A673 (cell line): ENCODE data around the gene SACM1L. TPM values are rescaled to one million over a fixed set of nuclear protein-coding genes. Genes with fewer than 3 reads are reported as not detected.

Source experiments
- BruUV-seq: library from RNA; stranded (reverse); fragments of 400-500 nt; replicated peaks from 2 replicates; lab custom pipeline; 2021; lab: Mats Ljungman, UMichigan
- CTCF ChIA-PET: fragments of 300-600 bp; sonication (Branson Sonifier 250); formaldehyde crosslinking; loops from one replicate; lab custom pipeline; 2022; ENCODE audit warnings: antibody characterized with exemption; lab: Charles Lee
- POLR2A ChIA-PET: fragments of 300-600 bp; sonication (Branson Sonifier 250); formaldehyde crosslinking; loops from one replicate; lab custom pipeline; 2022; ENCODE audit warnings: antibody characterized with exemption; ENCODE audit not compliant: low non-redundant PET; lab: Charles Lee
- DNase-seq: peaks from one replicate; pipeline ENCODE4 v3.0.0-alpha.2; 2015; ENCODE audit warnings: low spot score
- H3K27ac ChIP-seq: fragments of 200-600 bp; sonication (generic); 2 replicates; pipeline ENCODE4 v1.5.1; 2016; ENCODE audit warnings: mixed run types, low read depth, mild to moderate bottlenecking, mixed read lengths, antibody characterized with exemption, low read length; ENCODE audit not compliant: poor library complexity, severe bottlenecking
- H3K27me3 ChIP-seq: fragments of 200-600 bp; sonication (generic); replicated peaks from 2 replicates; pipeline ENCODE4 v1.6.1; 2017; ENCODE audit warnings: mixed run types, low read depth, mild to moderate bottlenecking, mixed read lengths, antibody characterized with exemption, low read length; ENCODE audit not compliant: insufficient read depth, poor library complexity
- H3K36me3 ChIP-seq: fragments of 200-600 bp; sonication (generic); 2 replicates; pipeline ENCODE4 v1.6.1; 2016; ENCODE audit warnings: mixed run types, mild to moderate bottlenecking, mixed read lengths, antibody characterized with exemption, low read length; ENCODE audit not compliant: insufficient read depth, poor library complexity, severe bottlenecking
- H3K4me1 ChIP-seq: fragments of 200-600 bp; sonication (generic); 2 replicates; pipeline ENCODE4 v1.6.1; 2017; ENCODE audit warnings: mixed run types, mild to moderate bottlenecking, mixed read lengths, antibody characterized with exemption, low read length; ENCODE audit not compliant: insufficient read depth, poor library complexity, severe bottlenecking
- H3K4me3 ChIP-seq: fragments of 200-600 bp; sonication (generic); 2 replicates; pipeline ENCODE4 v1.5.1; 2016; ENCODE audit warnings: low read depth, mixed run types, mild to moderate bottlenecking, mixed read lengths, low read length; ENCODE audit not compliant: poor library complexity, severe bottlenecking
- H3K9me3 ChIP-seq: fragments of 200-600 bp; sonication (generic); 2 replicates; pipeline ENCODE4 v1.6.1; 2016; ENCODE audit warnings: mixed run types, low read depth, mild to moderate bottlenecking, mixed read lengths, antibody characterized with exemption, low read length; ENCODE audit not compliant: poor library complexity, severe bottlenecking
- CTCF ChIP-seq: fragments of 300-800, 200-600 bp; sonication (generic); conservative IDR thresholded peaks from 2 replicates; pipeline ENCODE4 v1.5.1; 2017; ENCODE audit warnings: low read depth, mild to moderate bottlenecking, antibody characterized with exemption, low read length, moderate library complexity, mixed read lengths
- EZH2 ChIP-seq: fragments of 200-600 bp; sonication (generic); IDR thresholded peaks from 2 replicates; pipeline ENCODE4 v1.6.1; 2017; ENCODE audit warnings: borderline replicate concordance, low read depth, mild to moderate bottlenecking, mixed read lengths, antibody characterized with exemption, low read length; ENCODE audit not compliant: poor library complexity, severe bottlenecking
- intact Hi-C: fragments of 100-400 bp; cut with micrococcal nuclease; formaldehyde crosslinking; loops from one replicate; pipeline ENCODE4 v1.10.0; 2022; ENCODE audit not compliant: unreplicated experiment
- total RNA-seq: library from RNA; stranded (reverse); gene quantifications from 2 replicates; pipeline ENCODE4 v1.2.3, GENCODE V29; 2021

Gene SACM1L
- total RNA-seq, 1 experiment from 2014 or later = 32.8 TPM

DNA sequence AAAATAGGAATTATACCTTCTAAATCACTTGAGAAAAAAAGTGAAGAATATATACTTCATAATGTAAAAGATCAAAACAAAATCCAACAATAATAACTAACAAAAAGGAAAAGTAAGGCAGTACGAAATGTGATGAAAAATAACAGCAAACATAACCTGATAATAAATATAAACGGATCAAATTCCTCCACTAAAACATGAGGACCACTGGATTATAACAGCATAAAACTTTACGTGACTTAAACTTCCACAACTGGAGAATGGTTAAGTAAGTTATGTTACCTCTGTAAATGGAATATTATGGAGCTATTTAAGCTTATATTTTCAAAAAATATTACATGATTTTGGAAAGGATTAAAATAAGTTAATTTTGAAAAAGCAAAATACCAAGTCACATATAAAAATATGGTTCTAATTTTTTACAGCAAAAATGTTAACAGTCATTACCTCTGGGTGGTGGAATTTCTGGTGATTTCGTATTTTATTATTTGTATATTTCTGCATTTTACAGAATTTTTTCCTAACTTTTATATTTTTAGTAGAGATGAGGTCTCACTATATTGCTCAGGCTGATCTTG lies 100.1 kb downstream of the SACM1L start:
- ChIA-PET POLR2A (no interaction called here), CTCF (no interaction called here)
- intact Hi-C loops = no loop called here
- no peaks in the 10 kb centered on the region for H3K4me1 ChIP-seq
- H3K36me3 ChIP-seq = no peaks in the 10 kb centered on the region
- DNase-seq = no peak
- H3K27me3 ChIP-seq = no peaks in the 10 kb centered on the region
- no TSS peak for BruUV-seq
- no peaks in the 10 kb centered on the region for H3K9me3 ChIP-seq
- no peak for TF ChIP-seq CTCF
- no peak for TF ChIP-seq EZH2
- no peak overlapping the region for H3K4me3 ChIP-seq
- H3K27ac ChIP-seq = no peak overlapping the region

DNA sequence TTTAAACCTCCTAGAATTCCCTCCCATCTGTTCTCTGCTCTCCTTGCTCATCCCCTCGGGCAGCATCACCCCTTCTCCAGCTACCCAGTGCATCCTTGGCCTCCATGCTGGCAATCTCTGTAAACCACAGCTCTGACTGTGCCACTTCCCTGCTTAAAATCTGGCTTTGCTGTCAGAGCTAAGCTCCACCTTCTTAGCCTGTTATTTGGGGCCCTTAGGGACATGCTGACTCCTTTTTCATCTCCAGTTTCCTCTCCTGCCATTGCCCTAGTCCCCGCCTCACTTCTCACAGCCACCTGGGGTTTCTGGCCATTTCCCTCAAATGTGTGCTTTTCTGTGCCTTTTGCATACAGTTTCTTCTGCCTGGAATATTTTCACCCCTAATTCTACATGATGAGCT lies 101.4 kb downstream of the SACM1L start:
- DNase-seq = no peak
- H3K27me3 ChIP-seq = peaks cover 13% of the 10 kb centered on the region
- CTCF ChIA-PET = no interaction called here
- no peak overlapping the region for H3K4me3 ChIP-seq
- no peak overlapping the region for H3K27ac ChIP-seq
- H3K36me3 ChIP-seq = no peaks in the 10 kb centered on the region
- BruUV-seq = no TSS peak
- TF ChIP-seq EZH2 = no peak
- TF ChIP-seq CTCF = no peak
- POLR2A ChIA-PET = no interaction called here
- H3K9me3 ChIP-seq = no peaks in the 10 kb centered on the region
- intact Hi-C loops = no loop called here
- no peaks in the 10 kb centered on the region for H3K4me1 ChIP-seq

- CTCF ChIA-PET = no interaction called here
- DNase-seq = no peak
- no TSS peak for BruUV-seq
These were observed 102.8 kb downstream of the SACM1L start for GRCh38 chr3:45792036-45792435.

More at GRCh38 chr3:45792036-45792435, 102.8 kb downstream of the SACM1L start:
- no peaks in the 10 kb centered on the region for H3K36me3 ChIP-seq
- peaks cover 24% of the 10 kb centered on the region for H3K27me3 ChIP-seq
- H3K4me3 ChIP-seq = no peak overlapping the region
- H3K4me1 ChIP-seq = no peaks in the 10 kb centered on the region
- POLR2A ChIA-PET = no interaction called here
- intact Hi-C loops = no loop called here
- no peaks in the 10 kb centered on the region for H3K9me3 ChIP-seq
- TF ChIP-seq EZH2 = no peak
- TF ChIP-seq CTCF = no peak
- no peak overlapping the region for H3K27ac ChIP-seq
